Activated T-cell treated with anti-CD3 and anti-CD28 coated beads, Interleukin-2, amount 50 U/mL, for 1 hour (primary cell): ENCODE measurements around the gene NAALAD2.
"Not testable (repeated sequence)": the region's sequence is repeated elsewhere in the genome, so short reads cannot be mapped to it uniquely, and the experiment has no call there.

ENCODE experiments used
- DNase-seq: peaks from one replicate; pipeline ENCODE4 v3.0.0-alpha.2; 2020

The NAALAD2 gene

GRCh38 chr11:90134478-90135003 lies at the start of gene NAALAD2:
Gene NAALAD2 (plus strand): TSS chr11:90134663. CDS start chr11:90134759, 96 bp downstream.
- no peak for DNase-seq

- not testable (repeated sequence) for DNase-seq
Observed at GRCh38 chr11:90085650-90086049, 48.8 kb upstream of the NAALAD2 start, which contains the start of gene UBTFL1. Gene UBTFL1 (plus strand): TSS chr11:90085950. CDS start chr11:90085950, 0 bp downstream.

GRCh38 chr11:90088731-90089130 lies 45.7 kb upstream of the NAALAD2 start:
- DNase-seq: not testable (repeated sequence)

- not testable (repeated sequence) for DNase-seq
Observed at GRCh38 chr11:90095230-90095924, 39.1 kb upstream of the NAALAD2 start.

GRCh38 chr11:90098261-90098660 lies 36.2 kb upstream of the NAALAD2 start:
- DNase-seq: not testable (repeated sequence)

GRCh38 chr11:90100431-90100830 lies 34.0 kb upstream of the NAALAD2 start:
- no peak for DNase-seq

- no peak for DNase-seq
Observed at GRCh38 chr11:90113541-90113940, 20.9 kb upstream of the NAALAD2 start.

GRCh38 chr11:90120191-90120590 lies 14.3 kb upstream of the NAALAD2 start:
- DNase-seq: no peak

GRCh38 chr11:90124371-90124770 lies 10.1 kb upstream of the NAALAD2 start:
- no peak for DNase-seq

GRCh38 chr11:90124946-90125345 lies 9.5 kb upstream of the NAALAD2 start:
- DNase-seq: no peak

GRCh38 chr11:90133560-90134477 lies 644 bp upstream of the NAALAD2 start:
- no peak for DNase-seq

GRCh38 chr11:90135016-90135415 lies 553 bp downstream of the NAALAD2 start:
- no peak for DNase-seq

GRCh38 chr11:90148900-90149299 lies 14.4 kb downstream of the NAALAD2 start:
- no peak for DNase-seq

GRCh38 chr11:90166982-90167573 lies 32.6 kb downstream of the NAALAD2 start:
- DNase-seq: not testable (repeated sequence)

- DNase-seq: not testable (repeated sequence)
Observed at GRCh38 chr11:90167704-90168103, 33.2 kb downstream of the NAALAD2 start.

GRCh38 chr11:90168571-90168970 lies 34.1 kb downstream of the NAALAD2 start:
- DNase-seq: no peak

GRCh38 chr11:90171359-90171758 lies 36.9 kb downstream of the NAALAD2 start:
- DNase-seq: no peak

- no peak for DNase-seq
Observed at GRCh38 chr11:90176069-90176468, 41.6 kb downstream of the NAALAD2 start.

- DNase-seq: no peak
Observed at GRCh38 chr11:90178751-90179150, 44.3 kb downstream of the NAALAD2 start.

GRCh38 chr11:90179923-90180322 lies 45.5 kb downstream of the NAALAD2 start:
- no peak for DNase-seq

- DNase-seq: no peak
Observed at GRCh38 chr11:90187839-90188238, 53.4 kb downstream of the NAALAD2 start.

GRCh38 chr11:90189011-90189410 lies 54.5 kb downstream of the NAALAD2 start:
- no peak for DNase-seq
